Mesenteric fat pad (tissue), 1 donor: Measurements from ENCODE around the gene FZD8. TPM values are rescaled to one million over a fixed set of nuclear protein-coding genes. Genes with fewer than 3 reads are reported as not detected.

Source experiments
- DNase-seq: peaks from one replicate; pipeline ENCODE4 v3.0.0-alpha.2; 2020; ENCODE audit warnings: low spot score
- total RNA-seq: library from RNA; stranded (reverse); fragmentation: NEBNext Ultra II Directional; extraction: Animal tissue kit (Norgen Biotek cat#: 25700); gene quantifications from one replicate; pipeline ENCODE4 v1.2.1, GENCODE V29; 2021
- donor health status: DM: yes; HTN: yes; CAD: no.

The FZD8 gene
- total RNA-seq, 1 donor from 2014 or later, result 13.0 TPM

DNA sequence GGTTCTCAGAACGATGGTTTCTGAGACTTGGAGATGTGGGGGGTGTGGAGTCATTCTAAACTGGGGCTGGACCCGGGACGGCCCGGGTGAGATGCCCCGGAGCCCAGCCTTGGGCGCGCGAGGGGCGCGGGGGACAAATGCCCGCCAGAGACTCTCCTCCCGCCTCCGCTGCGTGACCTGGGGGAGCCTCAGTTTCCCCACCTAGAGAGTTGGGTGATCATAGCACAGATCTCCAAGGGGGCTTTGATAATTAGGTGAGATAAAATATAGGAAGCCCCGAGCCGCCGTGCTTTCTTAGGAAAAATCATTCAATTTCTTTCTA is 658 bp upstream of the FZD8 start:
- DNase-seq, result no peak

DNA sequence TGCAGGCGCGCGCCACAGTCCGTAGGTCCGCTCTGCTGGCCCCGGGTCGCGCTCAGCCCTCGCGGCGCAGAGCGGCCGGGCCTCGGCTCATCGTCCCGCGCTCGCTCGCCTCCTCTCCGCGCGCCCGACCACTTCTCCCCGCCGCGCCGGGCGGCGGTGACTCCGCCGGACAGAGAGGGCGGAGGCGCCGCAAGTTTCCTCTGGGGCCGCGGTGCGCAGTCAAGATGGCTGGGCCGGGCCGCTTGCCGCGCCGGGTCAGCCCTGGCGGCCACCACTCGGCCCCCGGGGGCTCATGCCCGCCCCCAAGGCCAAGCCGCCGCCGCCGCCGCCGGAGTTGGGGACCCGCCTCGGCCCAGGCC is 441 bp downstream of the FZD8 start:
- DNase-seq, result no peak

DNA sequence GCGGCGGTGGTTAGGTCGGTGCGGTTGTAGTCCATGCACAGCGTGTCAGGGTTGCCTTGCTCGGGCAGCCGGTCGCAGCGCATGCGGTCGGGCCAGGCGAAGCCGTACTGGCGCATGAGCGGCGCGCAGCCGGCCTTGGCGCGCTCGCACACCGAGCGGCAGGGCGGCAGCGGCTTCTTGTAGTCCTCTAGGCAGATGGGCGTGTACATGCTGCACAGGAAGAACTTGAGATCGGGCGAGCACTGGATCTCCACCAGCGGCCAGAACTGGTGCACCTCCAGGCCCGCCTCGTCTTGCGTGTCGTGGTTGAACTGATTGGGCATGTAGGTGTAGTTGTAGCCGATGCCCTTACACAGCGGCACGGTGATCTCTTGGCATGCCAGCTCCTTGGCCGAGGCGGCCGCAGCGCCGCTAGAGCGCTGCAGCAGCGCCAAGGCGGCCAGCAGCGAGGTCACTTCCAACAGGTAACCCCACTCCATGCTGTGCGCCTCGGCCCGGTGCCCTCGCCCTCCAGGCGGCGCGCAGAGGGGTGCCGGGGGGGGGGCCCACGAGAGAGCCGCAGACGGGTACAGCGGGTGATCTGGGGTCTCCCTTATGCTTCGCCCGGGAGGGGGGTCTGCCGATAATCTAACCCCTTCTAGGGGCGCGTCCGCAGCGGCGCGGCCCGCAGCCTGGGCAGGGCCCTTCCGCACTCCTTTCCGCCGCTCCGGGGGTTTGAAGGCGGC is 983 bp downstream of the FZD8 start:
- DNase-seq, result no peak

GRCh38 chr10:35640474-35640873 is 1.6 kb downstream of the FZD8 start:
- DNase-seq, result no peak

DNA sequence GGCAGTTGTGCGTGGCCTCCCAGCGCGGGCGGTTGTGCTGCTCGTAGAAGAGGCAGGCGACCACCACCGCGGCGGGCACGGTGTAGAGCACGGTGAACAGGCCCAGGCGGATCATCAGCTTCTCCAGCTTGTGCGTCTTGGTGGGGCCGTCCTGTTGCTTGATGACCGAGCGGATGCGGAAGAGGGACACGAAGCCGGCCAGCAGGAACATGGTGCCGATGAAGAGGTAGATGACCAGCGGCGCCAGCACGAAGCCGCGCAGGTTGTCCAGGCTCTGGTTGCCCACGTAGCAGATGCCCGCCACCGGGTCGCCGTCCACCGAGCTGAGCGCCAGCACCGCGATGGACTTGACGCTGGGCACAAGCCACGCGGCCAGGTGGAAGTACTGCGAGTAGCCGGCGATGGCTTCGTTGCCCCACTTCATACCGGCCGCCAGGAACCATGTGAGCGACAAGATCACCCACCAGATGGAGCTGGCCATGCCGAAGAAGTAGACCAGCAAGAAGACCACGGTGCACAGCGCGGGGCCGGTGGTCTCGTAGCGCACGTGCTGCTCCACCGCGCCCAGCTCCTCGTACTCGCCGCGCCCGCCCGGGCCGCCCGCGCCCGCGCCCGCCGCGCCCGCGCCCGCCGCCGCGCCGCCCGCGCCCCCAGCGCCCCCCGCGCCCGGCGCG is 2.2 kb downstream of the FZD8 start:
- DNase-seq, result no peak

GRCh38 chr10:35639021-35639727 is 2.9 kb downstream of the FZD8 start:
- DNase-seq, result no peak

GRCh38 chr10:35638101-35638500 is 4.0 kb downstream of the FZD8 start:
- no peak for DNase-seq

GRCh38 chr10:35637462-35637861 is 4.6 kb downstream of the FZD8 start:
- no peak for DNase-seq

- no peak for DNase-seq
Observed at GRCh38 chr10:35636956-35637355, 5.1 kb downstream of the FZD8 start.

DNA sequence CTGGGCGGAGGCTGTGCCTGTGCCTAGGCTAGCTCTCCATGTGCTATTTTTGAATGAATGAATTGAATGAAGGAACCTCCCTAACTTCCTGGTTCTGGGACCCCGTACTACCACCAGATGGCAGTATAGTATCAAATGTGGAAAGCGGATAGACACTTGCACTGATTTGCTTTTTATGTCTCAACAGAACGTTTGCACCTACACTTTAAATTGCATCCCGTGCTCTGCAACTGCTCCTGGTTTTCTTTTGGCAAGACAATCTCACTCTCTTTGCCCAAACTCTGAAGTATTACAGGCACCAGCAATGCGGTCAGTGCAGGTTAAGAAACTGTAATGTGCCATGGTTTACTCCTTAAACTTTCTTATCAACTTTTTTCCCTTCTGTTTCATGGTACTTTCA is 6.5 kb downstream of the FZD8 start:
- DNase-seq, result no peak

- DNase-seq, result no peak
Observed at GRCh38 chr10:35633006-35633980, 8.8 kb downstream of the FZD8 start.

GRCh38 chr10:35632027-35632426 is 10.1 kb downstream of the FZD8 start:
- DNase-seq, result no peak

GRCh38 chr10:35631404-35631803 is 10.7 kb downstream of the FZD8 start:
- no peak for DNase-seq

DNA sequence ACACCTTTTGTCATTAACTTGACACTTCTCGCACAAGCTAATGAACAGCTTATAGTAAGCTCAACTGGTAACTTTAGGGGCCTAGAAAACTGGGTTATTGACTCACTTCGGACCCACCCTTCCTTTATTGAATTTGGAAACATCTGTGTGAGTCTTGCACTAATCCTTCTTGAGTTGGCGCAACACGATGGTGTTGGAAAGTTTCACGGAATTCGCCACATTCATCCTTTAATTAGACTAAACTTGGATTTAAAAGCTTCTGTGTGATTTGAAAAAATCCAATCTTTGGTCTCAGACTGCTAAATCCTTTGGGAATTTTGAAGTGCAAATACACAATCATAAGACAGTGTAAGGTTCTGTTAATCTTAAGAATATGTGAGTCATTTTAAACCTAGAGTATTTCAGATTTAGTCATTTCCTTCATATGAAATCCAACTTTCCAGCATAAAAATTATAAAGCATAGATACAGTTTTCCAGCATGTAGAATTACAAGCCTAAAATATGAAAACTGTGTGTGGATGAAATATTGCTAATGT is 15.1 kb downstream of the FZD8 start:
- no peak for DNase-seq

DNA sequence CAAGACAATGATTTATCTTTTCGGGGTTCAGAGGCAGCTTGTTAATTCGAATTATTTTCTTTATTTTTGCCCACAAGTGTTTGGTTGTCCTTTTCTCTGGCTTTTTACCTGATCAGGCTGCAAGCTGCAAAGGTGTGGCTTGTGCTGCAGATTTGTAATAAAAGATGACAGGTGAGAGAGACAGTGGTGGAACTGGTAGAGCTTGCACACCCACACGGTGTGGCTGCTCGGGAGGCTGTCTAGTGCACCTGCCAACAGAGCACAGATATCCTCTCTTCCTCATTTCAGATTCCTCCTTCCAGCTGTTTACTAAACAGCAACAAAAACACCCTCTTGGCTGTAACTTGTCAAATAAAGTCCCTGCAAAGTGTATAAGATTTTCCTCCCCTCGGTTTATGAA is 27.8 kb downstream of the FZD8 start:
- no peak for DNase-seq

DNA sequence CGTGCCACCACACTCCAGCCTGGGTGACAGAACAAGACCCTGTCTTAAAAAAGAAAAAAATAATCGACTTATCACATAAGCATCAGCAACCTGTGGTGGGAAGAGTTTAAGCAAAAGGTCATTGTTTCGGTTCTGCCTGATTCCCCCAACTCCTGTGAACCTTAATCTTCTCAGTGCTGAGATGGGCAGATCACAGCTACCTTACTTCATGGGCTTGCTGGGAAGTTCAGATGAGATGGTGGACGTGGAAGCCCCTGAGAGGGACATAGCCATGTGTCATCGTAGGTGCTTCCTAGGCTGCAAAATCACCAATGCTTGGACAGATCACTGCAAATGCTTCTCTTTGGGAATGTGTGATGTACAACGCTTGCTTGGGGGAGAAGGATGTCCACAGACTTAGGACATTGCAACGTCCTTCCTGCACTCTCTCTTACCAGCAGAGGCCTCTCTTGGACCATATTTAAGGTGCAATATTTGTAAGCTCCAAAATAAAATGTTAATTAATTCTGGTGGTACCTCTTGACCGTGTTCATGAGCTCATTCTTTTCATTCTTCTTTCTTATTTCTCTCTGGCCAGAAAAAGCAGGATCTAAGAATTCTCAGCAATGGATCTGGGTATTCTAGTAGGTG is 28.4 kb downstream of the FZD8 start:
- no peak for DNase-seq

- no peak for DNase-seq
Observed at GRCh38 chr10:35613107-35613440, 29.0 kb downstream of the FZD8 start.

- no peak for DNase-seq
Observed at GRCh38 chr10:35612385-35613106, 29.6 kb downstream of the FZD8 start.

GRCh38 chr10:35611750-35612149 is 30.3 kb downstream of the FZD8 start:
- DNase-seq, result no peak

DNA sequence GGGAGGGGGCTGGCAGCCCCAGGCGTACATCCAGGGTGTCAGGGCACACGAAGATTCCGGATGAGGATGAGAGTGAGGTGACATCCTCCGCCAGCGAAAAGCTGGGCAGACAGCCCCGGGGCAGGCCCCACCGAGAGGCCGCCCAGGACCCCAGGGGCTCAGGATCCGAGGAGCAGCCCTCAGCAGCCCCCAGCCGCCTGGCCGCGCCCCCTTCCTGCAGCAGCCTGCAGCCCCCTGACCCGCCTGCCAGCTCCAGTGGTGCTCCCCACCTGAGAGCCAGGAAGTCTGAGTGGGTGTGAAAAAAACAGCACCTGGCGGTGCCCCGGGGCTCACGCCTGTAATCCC is 33.8 kb downstream of the FZD8 start:
- no peak for DNase-seq
